Smooth muscle cell (in vitro differentiated cells): Measurements from ENCODE around the gene MRPL58. TPM values are rescaled to one million over a fixed set of nuclear protein-coding genes. Genes with fewer than 3 reads are reported as not detected.
A peak's percentile ranks its signal among the peaks of the same experiment; 100 is the strongest.

ENCODE experiments used
- DNase-seq: peaks from one replicate; lab custom pipeline; 2025; ENCODE audit not compliant: unreplicated experiment; lab: John Stamatoyannopoulos, UW
- H2AFZ ChIP-seq: fragments of 200-600 bp; sonication (generic); 2 replicates; pipeline ENCODE4 v1.6.0; 2016; ENCODE audit warnings: antibody characterized with exemption, low read depth, mild to moderate bottlenecking
- H3F3A ChIP-seq: fragments of 200-600 bp; sonication (generic); 2 replicates; pipeline ENCODE4 v1.6.0; 2017; ENCODE audit warnings: antibody characterized with exemption, low read depth
- H3K27ac ChIP-seq: fragments of 200-600 bp; sonication (generic); 2 replicates; pipeline ENCODE4 v1.5.1; 2016; ENCODE audit warnings: low read depth, mild to moderate bottlenecking
- H3K27me3 ChIP-seq: fragments of 200-600 bp; sonication (generic); 2 replicates; pipeline ENCODE4 v1.6.1; 2016; ENCODE audit warnings: low read depth, mild to moderate bottlenecking
- H3K36me3 ChIP-seq: fragments of 200-600 bp; sonication (generic); 2 replicates; pipeline ENCODE4 v1.5.1; 2016; ENCODE audit warnings: low read depth
- H3K4me1 ChIP-seq: fragments of 200-600 bp; sonication (generic); 2 replicates; pipeline ENCODE4 v1.5.1; 2016; ENCODE audit warnings: low read depth
- H3K4me2 ChIP-seq: fragments of 200-600 bp; sonication (generic); 2 replicates; pipeline ENCODE4 v1.6.0; 2016; ENCODE audit warnings: mild to moderate bottlenecking
- H3K4me3 ChIP-seq: fragments of 200-600 bp; sonication (generic); 2 replicates; pipeline ENCODE4 v1.5.1; 2016; ENCODE audit warnings: mild to moderate bottlenecking
- H3K79me2 ChIP-seq: fragments of 200-600 bp; sonication (generic); 2 replicates; pipeline ENCODE4 v1.6.0; 2016; ENCODE audit warnings: low read depth, mild to moderate bottlenecking
- H3K9ac ChIP-seq: fragments of 200-600 bp; sonication (generic); 2 replicates; pipeline ENCODE4 v1.6.0; 2016; ENCODE audit warnings: low read depth
- H3K9me3 ChIP-seq: fragments of 200-600 bp; sonication (generic); replicated peaks from 2 replicates; pipeline ENCODE4 v1.5.1; 2016; ENCODE audit warnings: low read depth
- H4K20me1 ChIP-seq: fragments of 200-600 bp; sonication (generic); 2 replicates; pipeline ENCODE4 v1.6.0; 2016; ENCODE audit warnings: low read depth
- CTCF ChIP-seq: fragments of 200-600 bp; sonication (generic); IDR thresholded peaks from 2 replicates; pipeline ENCODE4 v1.5.1; 2017; ENCODE audit warnings: borderline replicate concordance, mild to moderate bottlenecking, antibody characterized with exemption; ENCODE audit not compliant: insufficient read depth, poor library complexity, severe bottlenecking
- WGBS: methylation state at CpG from one replicate; pipeline ENCODE4 v1.1.7; 2016; ENCODE audit warnings: low lambda C conversion rate; 5-methylcytosine and 5-hydroxymethylcytosine counted together
- polyA plus RNA-seq: library from polyadenylated mRNA; unstranded; fragments of >200 nt; fragmentation: Nextera tagmentation; extraction: Ambion mirVana; gene quantifications from 2 replicates; pipeline ENCODE4 v1.2.1, GENCODE V29; 2016
- total RNA-seq: library from RNA; depleted of rRNA; stranded (reverse); fragments of >200 nt; gene quantifications from 2 replicates; pipeline ENCODE4 v1.2.3, GENCODE V29; 2014

Gene MRPL58
- total and polyA plus RNA-seq, 2 experiments from 2014 or later: 36.2 to 75.6 TPM

GRCh38 chr17:75030161-75030560 lies 17.7 kb downstream of the MRPL58 start:
- 90% methylated on average over 8 of the region's 8 CpGs for WGBS
- TF ChIP-seq CTCF: no peak
- no peak overlapping the region for H3K27ac ChIP-seq

GRCh38 chr17:75031972-75032719 lies 19.7 kb downstream of the MRPL58 start:
- DNase-seq: peak; percentile 44
- Histone ChIP-seq H3K4me2 (peak overlapping the region; percentile 82), H3K9ac (no peak overlapping the region), H3K79me2 (no peaks in the 10 kb centered on the region), H3K4me1 (no peaks in the 10 kb centered on the region), H3K27me3 (no peaks in the 10 kb centered on the region), H3K9me3 (no peaks in the 10 kb centered on the region), H3K27ac (peak overlapping the region; percentile 87), H2AFZ (no peak overlapping the region), H3K36me3 (no peaks in the 10 kb centered on the region), H3K4me3 (peak overlapping the region; percentile 69), H3F3A (peaks cover 19% of the 10 kb centered on the region), H4K20me1 (no peaks in the 10 kb centered on the region)
- no peak for TF ChIP-seq CTCF
- WGBS: 34% methylated on average over 9 of the region's 10 CpGs

More at GRCh38 chr17:75030161-75030560, 17.7 kb downstream of the MRPL58 start:
- DNase-seq: no peak
- Histone ChIP-seq H2AFZ (no peak overlapping the region), H3F3A (peaks cover 14% of the 10 kb centered on the region), H3K27me3 (no peaks in the 10 kb centered on the region), H3K4me2 (no peak overlapping the region), H4K20me1 (no peaks in the 10 kb centered on the region), H3K9me3 (no peaks in the 10 kb centered on the region), H3K79me2 (no peaks in the 10 kb centered on the region), H3K9ac (no peak overlapping the region), H3K4me1 (no peaks in the 10 kb centered on the region), H3K36me3 (no peaks in the 10 kb centered on the region), H3K4me3 (no peak overlapping the region)

GRCh38 chr17:75032720-75033280 lies 20.3 kb downstream of the MRPL58 start:
- Histone ChIP-seq H2AFZ (no peak overlapping the region), H3K27me3 (no peaks in the 10 kb centered on the region), H3K27ac (peak overlapping the region; percentile 87), H3K4me2 (peak overlapping the region; percentile 82), H3K79me2 (no peaks in the 10 kb centered on the region), H3F3A (peaks cover 15% of the 10 kb centered on the region), H3K36me3 (no peaks in the 10 kb centered on the region), H3K9ac (no peak overlapping the region), H3K4me1 (no peaks in the 10 kb centered on the region), H3K4me3 (peak overlapping the region; percentile 69), H3K9me3 (no peaks in the 10 kb centered on the region), H4K20me1 (no peaks in the 10 kb centered on the region)
- WGBS: 31% methylated on average over 9 of the region's 13 CpGs
- DNase-seq: no peak
- TF ChIP-seq CTCF: no peak
